Endodermal cell (in vitro differentiated cells): ENCODE results near the gene RGPD6. TPM values are rescaled to one million over a fixed set of nuclear protein-coding genes. Genes with fewer than 3 reads are reported as not detected.
"Not testable (repeated sequence)": the region's sequence is repeated elsewhere in the genome, so short reads cannot be mapped to it uniquely, and the experiment has no call there.

Experiments
- DNase-seq: peaks from one replicate; pipeline ENCODE4 v3.0.0-alpha.2; 2017
- H3K27ac ChIP-seq: 2 replicates; pipeline ENCODE4 v1.5.1; 2013; ENCODE audit warnings: mild to moderate bottlenecking, low read depth, low read length, moderate library complexity
- H3K27me3 ChIP-seq: 2 replicates; pipeline ENCODE4 v1.6.1; 2013; ENCODE audit warnings: mild to moderate bottlenecking, low read length, moderate library complexity; ENCODE audit not compliant: insufficient read depth, control insufficient read depth, poor library complexity, severe bottlenecking
- H3K36me3 ChIP-seq: 2 replicates; pipeline ENCODE4 v1.7.0; 2013; ENCODE audit warnings: mild to moderate bottlenecking, low read length, moderate library complexity; ENCODE audit not compliant: control insufficient read depth, insufficient read depth
- H3K4me1 ChIP-seq: one replicate; pipeline ENCODE4 v1.7.0; 2013; ENCODE audit warnings: low read length; ENCODE audit not compliant: control insufficient read depth, insufficient read depth
- H3K4me3 ChIP-seq: 2 replicates; pipeline ENCODE4 v1.5.1; 2013; ENCODE audit warnings: mild to moderate bottlenecking, low read length, moderate library complexity
- H3K9ac ChIP-seq: 2 replicates; pipeline ENCODE4 v1.6.1; 2013; ENCODE audit warnings: mild to moderate bottlenecking, low read length, moderate library complexity; ENCODE audit not compliant: poor library complexity, severe bottlenecking; ENCODE audit errors: extremely low read depth
- H3K9me3 ChIP-seq: 2 replicates; pipeline ENCODE4 v1.6.1; 2013; ENCODE audit warnings: mild to moderate bottlenecking, low read length, moderate library complexity; ENCODE audit not compliant: control insufficient read depth
- H3K27ac Mint-ChIP-seq: 2 replicates; pipeline ENCODE4 v1.8.0; 2020; ENCODE audit warnings: mixed read lengths
- H3K27me3 Mint-ChIP-seq: 2 replicates; pipeline ENCODE4 v1.8.0; 2021; ENCODE audit warnings: mild to moderate bottlenecking, mixed read lengths; ENCODE audit not compliant: insufficient read depth
- H3K36me3 Mint-ChIP-seq: 2 replicates; pipeline ENCODE4 v1.8.0; 2020; ENCODE audit warnings: low read depth, mixed read lengths
- H3K4me1 Mint-ChIP-seq: 2 replicates; pipeline ENCODE4 v1.8.0; 2020; ENCODE audit warnings: mixed read lengths
- H3K4me3 Mint-ChIP-seq: 2 replicates; pipeline ENCODE4 v1.8.0; 2020; ENCODE audit warnings: mild to moderate bottlenecking, moderate library complexity, mixed read lengths
- H3K9me3 Mint-ChIP-seq: 2 replicates; pipeline ENCODE4 v1.8.0; 2020; ENCODE audit warnings: mild to moderate bottlenecking, mixed read lengths
- WGBS, 2 experiments: methylation state at CpG; one replicate each; pipeline versions ENCODE4 v1.1.5 to v1.1.7; 2013; ENCODE audit warnings: missing lambda C conversion rate in 2 of 2, mixed read lengths in 1 of 2; ENCODE audit not compliant: insufficient coverage in 1 of 2, insufficient read length in 1 of 2; 5-methylcytosine and 5-hydroxymethylcytosine counted together
- total RNA-seq, 2 donors: library from RNA; stranded (reverse); fragmentation: NEBNext Ultra II Directional in 1 of 2; extraction: Animal tissue kit (Norgen Biotek cat#: 25700) in 1 of 2; gene quantifications; 2 replicates in 1 of 2; 3 replicates in 1 of 2; pipeline ENCODE4 v1.2.1, GENCODE V29; 2021

Gene RGPD6
- total RNA-seq, 2 donors from 2014 or later: 33.7 to 58.0 TPM

DNA sequence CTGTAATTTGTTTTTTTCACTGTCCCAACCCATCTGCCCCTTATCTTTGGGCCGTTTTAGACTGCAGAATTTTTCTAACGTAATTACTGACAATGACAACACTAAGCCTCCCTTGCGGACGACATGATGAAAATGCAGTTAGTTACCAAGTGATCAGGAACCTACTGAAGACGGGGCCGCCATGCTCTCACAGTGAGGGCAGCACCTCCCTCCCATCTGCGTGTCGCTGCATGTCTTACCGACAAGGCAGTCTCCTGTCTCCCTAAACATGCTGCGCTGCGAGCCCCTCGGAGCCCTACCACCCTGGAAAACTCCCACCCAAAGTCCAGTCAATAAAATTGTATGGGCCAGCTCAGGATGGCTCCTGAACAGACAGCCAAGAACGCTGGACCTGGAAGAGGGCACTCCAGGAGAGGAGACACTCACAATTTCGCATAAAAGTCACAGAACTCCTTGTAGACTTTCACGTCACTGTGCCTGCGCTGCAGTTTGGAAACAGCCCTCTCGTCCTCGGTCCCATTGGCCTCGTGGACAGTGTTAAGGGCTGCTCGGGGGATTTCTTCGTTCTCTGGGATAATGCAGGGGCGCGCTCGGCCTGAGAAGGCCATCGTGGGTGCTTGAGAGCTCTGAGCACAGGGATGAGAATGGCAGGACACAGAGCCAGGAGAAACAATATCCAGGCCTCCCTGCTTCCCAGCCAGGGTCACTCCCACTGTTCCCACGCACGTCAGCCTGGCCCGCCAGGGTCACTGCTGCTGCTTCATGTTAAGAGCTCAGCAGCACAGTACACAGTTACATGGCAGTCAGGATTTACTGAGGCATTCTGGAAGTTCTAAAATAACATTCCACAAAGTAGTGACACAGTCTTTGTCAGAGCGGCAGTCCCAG, 104.6 kb downstream of the RGPD6 start, which contains the start of gene LIMS4:
Gene LIMS4 (minus strand): TSS at position 646 of the 888 bp plus-strand sequence. CDS start 38 bp downstream, at position 608.
- WGBS, 2 experiments: no CpG with 5 or more reads among the region's 29 CpGs
- not testable (repeated sequence) for H3K27ac ChIP-seq, H3K9me3 Mint-ChIP-seq, H3K9me3 ChIP-seq, H3K27me3 ChIP-seq, H3K27ac Mint-ChIP-seq, H3K4me3 Mint-ChIP-seq, H3K36me3 ChIP-seq, DNase-seq, H3K4me1 Mint-ChIP-seq, H3K27me3 Mint-ChIP-seq, H3K4me3 ChIP-seq, H3K9ac ChIP-seq, H3K36me3 Mint-ChIP-seq, H3K4me1 ChIP-seq

DNA sequence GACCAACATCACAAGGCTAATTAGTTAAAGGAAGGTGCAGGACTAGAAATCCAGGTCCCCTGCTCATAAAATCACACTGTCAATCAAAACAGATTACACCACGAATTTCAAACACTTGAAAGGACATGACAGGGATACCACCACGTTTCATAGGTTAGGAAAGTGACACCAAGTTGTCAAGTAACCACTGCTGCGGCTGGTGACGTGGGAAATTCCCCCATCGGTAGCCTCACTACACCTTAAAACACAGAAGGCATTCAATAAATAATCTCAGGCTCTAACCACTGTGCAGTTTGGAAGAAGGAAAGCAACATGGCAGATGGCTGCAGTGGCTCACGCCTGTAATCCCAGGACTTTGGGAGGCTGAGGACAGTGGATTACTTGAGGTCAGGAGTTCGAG, 108.1 kb downstream of the RGPD6 start:
- not testable (repeated sequence) for H3K27ac ChIP-seq, H3K4me1 ChIP-seq, H3K27ac Mint-ChIP-seq, H3K9me3 Mint-ChIP-seq, H3K4me3 ChIP-seq, H3K27me3 ChIP-seq, DNase-seq, H3K4me3 Mint-ChIP-seq, H3K36me3 ChIP-seq, H3K4me1 Mint-ChIP-seq, H3K9ac ChIP-seq, H3K36me3 Mint-ChIP-seq, H3K9me3 ChIP-seq, H3K27me3 Mint-ChIP-seq
- WGBS, 2 experiments: no CpG with 5 or more reads among the region's 7 CpGs

DNA sequence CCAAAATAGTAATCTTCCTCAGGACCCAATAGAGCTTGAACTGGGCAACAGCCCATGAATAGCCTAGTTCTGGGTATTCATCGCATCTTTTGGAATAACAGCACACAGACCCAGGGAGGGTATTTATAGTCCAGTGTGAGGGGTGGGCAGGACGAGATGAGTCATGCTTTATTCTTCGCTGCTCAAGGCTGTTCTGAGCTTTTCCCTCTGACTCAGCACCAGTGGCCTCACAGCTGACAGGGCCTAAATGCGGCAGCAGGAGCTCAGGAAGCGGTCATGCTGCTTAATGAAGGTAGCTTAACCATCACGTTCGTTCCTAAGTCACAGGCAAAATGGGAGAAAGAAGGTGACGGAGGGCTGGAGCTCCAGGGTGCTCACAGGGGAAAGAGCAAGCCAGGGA, 111.7 kb downstream of the RGPD6 start:
- no CpG with 5 or more reads among the region's 8 CpGs for WGBS, 2 experiments

More for the DNA sequence above, 111.7 kb downstream of the RGPD6 start:
- H3K4me3 Mint-ChIP-seq, H3K36me3 Mint-ChIP-seq, H3K9ac ChIP-seq, H3K4me1 ChIP-seq, H3K9me3 Mint-ChIP-seq, H3K4me3 ChIP-seq, DNase-seq, H3K36me3 ChIP-seq, H3K27me3 ChIP-seq, H3K27me3 Mint-ChIP-seq, H3K27ac Mint-ChIP-seq, H3K27ac ChIP-seq, H3K9me3 ChIP-seq, H3K4me1 Mint-ChIP-seq: not testable (repeated sequence)

Other genes with a start within 250 kb of the RGPD6 start
- 1 to 10 TPM in 1 of 2 donors, under 1 TPM in 1; 0.48 to 1.7 TPM for gene LIMS4, start 104.4 kb downstream of the RGPD6 start, total RNA-seq
- 100 to 1,000 TPM in 1 of 2 donors, 10 to 100 TPM in 1; 68.3 to 118 TPM for gene BUB1, start 100.8 kb upstream of the RGPD6 start, total RNA-seq
- gene ACOXL, start 155.4 kb upstream of the RGPD6 start, total RNA-seq: 10 to 100 TPM; 11.7 to 12.3 TPM